ENCODE measurements around the gene FBXW9.
"Not testable (repeated sequence)": the region's sequence is repeated elsewhere in the genome, so short reads cannot be mapped to it uniquely, and the experiment has no call there.

Gene FBXW9

GRCh38 chr19:12696366-12697335, at the start of gene FBXW9:
Gene FBXW9, minus strand, starts transcription at chr19:12696631. Its CDS starts 50 bp downstream, at chr19:12696581.
- DNase-seq (ENCODE audit: low spot score) = peak; percentile 97

DNA sequence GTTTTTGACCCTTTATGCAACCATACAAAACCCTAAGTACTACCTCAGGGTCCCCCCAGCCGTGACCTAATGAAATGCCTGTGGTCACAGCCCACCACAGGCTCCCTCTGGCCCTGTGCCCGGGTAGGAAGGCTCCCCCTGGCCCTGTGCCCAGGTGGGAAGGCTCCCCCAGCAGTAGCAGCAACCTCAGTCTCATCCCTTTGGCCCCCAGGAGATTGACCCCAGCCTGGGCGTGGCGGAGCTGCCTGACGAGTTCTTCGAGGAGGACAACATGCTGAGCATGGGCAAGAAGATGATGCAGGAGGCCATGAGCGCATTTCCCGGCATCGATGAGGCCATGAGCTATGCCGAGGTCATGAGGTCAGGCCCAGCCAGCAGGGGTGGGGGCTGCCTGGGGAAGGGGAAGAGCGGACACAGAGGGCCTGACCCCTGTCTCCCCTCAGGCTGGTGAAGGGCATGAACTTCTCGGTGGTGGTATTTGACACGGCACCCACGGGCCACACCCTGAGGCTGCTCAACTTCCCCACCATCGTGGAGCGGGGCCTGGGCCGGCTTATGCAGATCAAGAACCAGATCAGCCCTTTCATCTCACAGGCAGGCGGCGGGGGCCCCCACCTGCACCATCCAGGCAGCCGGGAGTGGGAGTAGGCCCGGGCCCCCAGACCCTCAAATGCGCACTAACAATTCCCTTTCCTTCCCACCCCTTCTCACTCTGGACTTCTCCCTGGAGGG, 48.9 kb upstream of the FBXW9 start:
- no peak for DNase-seq (ENCODE audit: low spot score)

DNA sequence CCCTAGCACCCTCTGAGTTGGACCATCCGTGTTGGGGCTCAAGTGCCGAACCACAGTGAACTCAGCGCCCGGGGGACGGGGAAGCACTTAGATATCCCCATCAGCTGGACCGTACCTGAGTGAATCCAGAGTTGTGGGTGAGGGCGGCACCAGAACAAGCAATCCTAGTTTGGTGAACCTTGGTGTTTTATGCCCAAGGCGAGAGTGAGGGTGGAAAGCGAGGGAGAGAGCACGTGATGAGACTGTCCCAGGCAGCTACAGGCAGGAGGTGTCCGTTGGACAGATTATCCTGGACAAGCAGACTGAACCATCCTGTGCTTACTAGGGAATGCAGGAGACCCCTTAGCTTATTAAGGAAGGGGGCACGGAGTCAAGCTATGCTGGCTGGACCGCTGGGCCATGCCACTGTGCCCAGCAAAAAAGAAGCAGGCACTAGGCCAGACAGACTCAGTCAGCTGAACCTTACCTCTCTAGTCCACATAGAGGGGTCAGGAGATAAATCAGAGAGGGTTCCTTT, 41.5 kb upstream of the FBXW9 start:
- no peak for DNase-seq (ENCODE audit: low spot score)

DNA sequence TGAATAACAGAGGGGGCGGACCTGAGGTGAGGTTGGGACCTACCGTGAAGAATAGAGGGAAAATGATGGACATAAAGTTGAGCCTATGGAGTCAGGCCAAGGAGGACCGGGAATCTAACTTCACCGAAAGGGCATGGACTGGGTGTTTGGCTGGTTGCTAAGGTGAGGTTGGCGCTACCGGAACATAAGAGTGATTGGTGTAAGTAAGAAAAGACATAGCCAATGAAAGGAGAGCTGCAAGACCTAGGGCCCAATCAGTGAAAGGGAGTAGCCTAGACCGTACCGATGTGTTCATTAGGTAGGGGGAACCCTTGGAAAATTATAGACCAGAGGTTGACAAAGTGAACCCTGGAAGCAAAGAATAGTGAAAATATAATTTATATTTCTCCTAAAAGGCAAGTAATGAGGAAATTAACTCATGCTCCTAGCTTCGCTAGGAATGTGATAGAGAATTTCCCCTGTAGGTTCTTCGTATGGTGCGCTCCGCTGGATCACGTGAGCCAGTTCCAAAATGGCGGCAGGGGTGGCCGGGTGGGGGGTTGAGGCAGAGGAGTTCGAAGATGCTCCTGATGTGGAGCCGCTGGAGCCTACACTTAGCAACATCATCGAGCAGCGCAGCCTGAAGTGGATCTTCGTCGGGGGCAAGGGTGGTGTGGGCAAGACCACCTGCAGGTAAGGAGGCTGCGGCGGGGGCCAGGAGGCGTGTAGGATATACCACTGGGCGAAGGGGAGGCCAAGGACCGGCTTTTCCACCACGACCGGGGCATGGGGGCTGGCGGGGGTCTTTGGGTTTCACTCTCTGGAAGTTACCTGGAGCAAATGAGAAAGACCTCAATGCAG, 40.8 kb upstream of the FBXW9 start, which contains the start of gene GET3:
Gene GET3 (plus strand): TSS at position 503 of the 840 bp plus-strand sequence. CDS start 9 bp downstream, at position 512.
- peak; percentile 99 for DNase-seq (ENCODE audit: low spot score)

- peak; percentile 68 for DNase-seq (ENCODE audit: low spot score)
These were observed 37.2 kb upstream of the FBXW9 start for GRCh38 chr19:12733369-12734214.

DNA sequence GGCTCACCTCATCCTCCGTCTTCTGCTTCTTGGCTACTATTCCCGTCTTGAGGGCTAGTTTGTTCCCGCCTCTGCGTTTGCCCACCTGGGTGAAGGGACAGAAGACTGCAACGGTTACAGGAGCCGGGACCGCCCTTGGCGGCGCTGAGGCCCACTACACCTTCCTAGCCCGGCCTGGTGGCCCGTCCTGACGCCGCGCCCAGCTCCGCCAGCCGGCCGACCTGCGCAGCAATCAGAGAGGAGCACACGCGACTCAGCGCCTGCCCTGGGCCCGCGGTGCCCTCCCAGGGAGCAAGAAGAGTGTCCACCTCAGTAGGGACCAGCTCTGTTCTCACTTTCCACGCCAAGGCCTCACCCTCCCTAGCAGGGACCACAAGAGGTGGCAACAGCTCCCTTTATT, 34.9 kb upstream of the FBXW9 start:
- no peak for DNase-seq (ENCODE audit: low spot score)

DNA sequence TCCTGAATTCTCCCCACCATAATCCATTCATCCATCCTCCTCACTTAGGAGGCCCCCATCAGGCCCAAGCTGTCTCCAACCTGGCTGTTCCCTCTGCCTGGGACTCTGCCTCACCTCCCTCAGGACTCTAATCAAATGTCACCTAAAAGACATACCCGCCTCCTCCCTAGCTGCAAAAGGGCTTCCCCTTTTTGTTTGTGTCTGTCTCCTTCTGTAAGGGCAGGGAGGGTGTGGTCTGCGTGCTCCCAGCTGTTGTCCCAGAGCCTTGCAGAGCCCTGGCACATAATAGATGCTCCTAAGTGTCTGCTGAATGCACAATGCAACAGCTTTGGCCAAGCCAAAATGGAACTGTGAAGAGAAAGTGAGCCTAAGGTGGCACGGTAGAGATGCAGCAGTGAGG, 33.6 kb upstream of the FBXW9 start:
- DNase-seq (ENCODE audit: low spot score) = no peak

- DNase-seq (ENCODE audit: low spot score) = no peak
These were observed 31.5 kb upstream of the FBXW9 start for GRCh38 chr19:12727745-12728433.

DNA sequence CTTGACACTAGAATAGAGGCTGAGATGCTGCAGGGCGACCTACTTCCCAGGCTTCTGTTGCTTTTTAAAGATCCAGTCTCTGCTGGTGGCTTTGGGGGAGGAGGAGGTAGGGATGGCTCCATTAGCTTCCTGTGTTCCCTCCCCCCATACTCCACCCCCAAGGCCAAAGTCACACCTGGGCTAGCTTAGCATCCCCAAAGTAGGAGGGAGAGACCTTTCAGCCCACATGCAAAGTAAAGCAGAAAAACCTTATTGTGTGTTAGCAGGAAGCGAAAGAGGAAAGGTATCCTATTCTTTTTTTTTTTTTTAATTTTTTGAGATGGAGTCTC, 30.5 kb upstream of the FBXW9 start:
- DNase-seq (ENCODE audit: low spot score) = no peak

DNA sequence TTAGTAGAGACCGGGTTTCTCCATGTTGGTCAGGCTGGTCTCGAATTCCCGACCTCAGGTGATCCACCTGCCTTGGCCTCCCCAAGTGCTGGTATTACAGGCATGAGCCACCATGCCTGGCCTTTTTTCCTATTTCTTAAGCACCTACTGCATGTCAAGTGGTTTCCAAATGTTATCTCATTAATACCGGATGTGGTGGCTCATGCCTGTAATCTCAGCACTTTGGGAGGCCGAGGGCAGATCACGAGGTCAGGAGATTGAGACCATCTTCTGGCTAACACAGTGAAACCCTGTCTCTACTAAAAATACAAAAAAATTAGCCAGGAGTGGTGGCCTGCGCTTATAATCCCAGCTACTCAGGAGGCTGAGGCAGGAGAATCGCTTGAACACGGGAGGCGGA, 29.2 kb upstream of the FBXW9 start:
- not testable (repeated sequence) for DNase-seq (ENCODE audit: low spot score)

DNA sequence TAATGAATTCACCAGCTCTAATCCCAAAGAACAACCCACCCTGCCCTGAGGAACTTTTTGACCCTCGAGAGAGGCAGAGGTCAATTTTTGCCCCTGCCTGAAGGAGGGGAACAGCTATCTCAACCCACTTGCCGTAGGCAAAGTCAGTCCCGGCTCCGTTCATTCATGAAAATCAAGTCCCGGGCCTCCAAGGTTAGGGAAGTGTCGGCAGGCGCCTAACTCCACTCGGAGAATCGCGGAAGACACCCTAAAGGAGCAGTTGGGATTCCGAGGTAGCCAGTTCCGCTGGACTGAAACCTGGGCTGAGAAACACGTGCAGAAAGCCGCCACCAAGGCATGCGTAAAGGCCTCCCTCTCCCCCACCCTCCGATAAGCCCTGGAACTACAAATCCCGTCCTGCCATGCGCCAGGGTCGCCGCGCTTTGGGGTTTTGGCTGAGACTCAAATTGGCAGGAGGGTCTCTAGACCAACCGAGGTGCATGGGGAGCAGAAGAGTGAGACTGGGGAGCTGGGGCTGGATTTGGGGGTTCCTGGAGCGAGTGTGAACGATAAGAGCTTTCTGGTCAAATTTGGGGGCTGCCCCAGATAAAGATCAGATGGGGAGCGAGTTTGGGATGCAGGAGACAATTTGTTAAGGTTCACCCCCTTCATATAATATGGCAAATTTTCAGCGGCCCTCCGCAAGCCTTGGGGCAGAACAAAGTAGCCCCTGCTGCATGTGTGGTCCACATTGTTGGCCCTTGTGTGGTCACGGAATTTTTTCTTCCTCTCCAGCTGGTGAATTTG, 27.4 kb upstream of the FBXW9 start, which contains the start of gene TNPO2:
Gene TNPO2 (minus strand): TSS at position 292 of the 786 bp plus-strand sequence. CDS start 2,955 bp downstream, outside the sequence.
- DNase-seq (ENCODE audit: low spot score) = peak; percentile 70

GRCh38 chr19:12723381-12723640, 26.9 kb upstream of the FBXW9 start:
- no peak for DNase-seq (ENCODE audit: low spot score)

- peak; percentile 100 for DNase-seq (ENCODE audit: low spot score)
These were observed 26.3 kb upstream of the FBXW9 start for GRCh38 chr19:12722566-12723380.

DNA sequence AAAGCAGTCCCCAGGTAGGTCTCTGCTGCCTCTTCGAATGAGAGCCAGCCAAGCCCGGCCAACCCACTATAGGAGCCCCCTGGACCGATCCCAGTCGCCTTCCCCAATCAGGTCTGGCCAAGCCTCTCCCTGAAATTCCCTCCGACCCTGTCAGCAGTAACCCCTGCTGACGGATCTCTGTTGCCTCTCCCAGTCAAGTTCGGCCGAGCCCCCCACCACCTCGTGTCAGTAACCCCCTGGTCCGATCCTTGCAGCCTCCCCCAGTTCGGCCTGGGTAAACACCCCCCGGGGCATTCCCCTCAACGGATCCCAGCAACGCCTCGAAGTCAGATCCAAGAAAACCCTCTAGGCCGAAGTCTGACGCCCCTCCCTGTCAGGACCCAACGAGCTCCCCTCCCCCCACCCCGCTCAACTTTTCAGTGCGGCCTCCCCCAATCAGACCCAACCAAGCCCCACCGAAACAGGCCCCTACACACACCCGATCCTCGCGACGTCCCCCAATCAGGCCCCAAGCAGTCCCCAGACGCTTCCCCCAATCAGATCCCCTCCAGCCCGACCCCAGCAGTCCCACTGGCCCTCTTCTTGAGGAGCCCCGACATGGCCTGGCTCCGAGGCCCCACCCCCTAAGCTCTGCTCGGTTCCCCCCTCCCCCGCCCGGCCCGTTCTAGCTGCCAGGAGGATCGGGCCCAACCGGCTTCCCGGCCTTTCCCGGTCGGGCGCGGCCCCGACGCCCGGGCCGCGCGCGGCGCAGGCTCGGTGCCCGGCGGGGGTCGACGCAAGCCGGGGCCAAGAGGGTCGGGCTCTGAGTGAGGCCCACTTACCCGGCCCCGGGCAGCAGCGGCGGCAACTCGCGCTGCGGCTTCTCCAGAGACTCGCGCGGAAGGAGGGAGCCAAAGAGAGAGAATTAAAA, 25.5 kb upstream of the FBXW9 start:
- peak; percentile 89 for DNase-seq (ENCODE audit: low spot score)

DNA sequence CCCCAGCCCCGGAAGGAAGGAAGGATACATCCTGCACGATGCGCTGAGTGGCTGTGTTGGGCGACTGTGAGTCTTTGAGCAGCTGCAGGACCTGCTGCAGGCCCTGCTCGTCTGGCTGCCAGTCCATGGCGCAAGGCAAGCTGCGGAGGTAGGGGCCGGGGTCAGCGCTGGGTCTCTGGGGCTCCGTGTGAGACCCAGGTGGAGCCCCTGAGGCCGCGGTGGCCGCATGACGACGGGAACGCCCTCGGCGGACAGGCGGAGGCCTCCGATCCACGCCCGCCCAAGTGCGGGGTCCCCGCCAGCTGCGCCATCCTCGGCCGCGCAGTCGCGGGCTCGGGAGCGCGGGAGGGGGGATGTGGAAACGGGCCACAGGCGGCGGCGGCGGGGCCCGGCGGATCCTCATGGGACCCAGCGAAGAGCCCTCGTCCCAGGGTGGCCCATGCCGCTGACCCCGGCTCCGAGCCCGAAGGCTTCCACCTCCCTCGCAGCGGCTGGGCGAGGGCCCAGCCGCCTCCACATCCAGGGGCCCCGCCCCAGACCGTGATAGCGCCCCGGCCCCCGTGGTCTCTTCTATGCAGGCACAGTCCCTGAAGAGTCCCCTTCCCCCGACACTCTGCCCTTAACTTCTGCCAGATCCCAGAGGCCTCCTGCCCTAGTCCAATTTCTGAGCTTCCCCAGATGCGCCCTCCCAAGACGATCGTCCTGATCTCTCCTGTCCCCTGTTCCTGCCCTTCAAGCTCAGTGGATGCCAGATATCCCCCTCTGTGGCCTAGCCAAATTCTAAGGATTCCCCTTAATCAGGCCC, 24.6 kb upstream of the FBXW9 start:
- peak; percentile 50 for DNase-seq (ENCODE audit: low spot score)

GRCh38 chr19:12720296-12720695, 23.9 kb upstream of the FBXW9 start:
- no peak for DNase-seq (ENCODE audit: low spot score)

GRCh38 chr19:12715929-12716328, 19.5 kb upstream of the FBXW9 start:
- DNase-seq (ENCODE audit: low spot score) = no peak
